GM18517 (cell line): ENCODE data around the gene CACNA1E.

Source experiments
- ATAC-seq: cut with Tn5 transposase; IDR thresholded peaks from one replicate; pipeline ENCODE4 v1.9.1; 2021; ENCODE audit warnings: mild to moderate bottlenecking, moderate library complexity; ENCODE audit not compliant: unreplicated experiment

Gene CACNA1E

GRCh38 chr1:181626279-181626938 is 143.1 kb downstream of the CACNA1E start:
- no peak for ATAC-seq

GRCh38 chr1:181630398-181630797 is 147.1 kb downstream of the CACNA1E start:
- ATAC-seq, result no peak

- ATAC-seq, result no peak
These were observed 147.5 kb downstream of the CACNA1E start for GRCh38 chr1:181630838-181631237.

- no peak for ATAC-seq
These were observed 149.2 kb downstream of the CACNA1E start for GRCh38 chr1:181632492-181632891.

- ATAC-seq, result no peak
These were observed 149.6 kb downstream of the CACNA1E start for GRCh38 chr1:181632960-181633359.

GRCh38 chr1:181635110-181635509 is 151.8 kb downstream of the CACNA1E start:
- ATAC-seq, result no peak

- ATAC-seq, result no peak
These were observed 154.7 kb downstream of the CACNA1E start for GRCh38 chr1:181637998-181638397.

GRCh38 chr1:181640956-181641355 is 157.6 kb downstream of the CACNA1E start:
- no peak for ATAC-seq

GRCh38 chr1:181643631-181644030 is 160.3 kb downstream of the CACNA1E start:
- no peak for ATAC-seq

GRCh38 chr1:181645171-181645570 is 161.9 kb downstream of the CACNA1E start:
- no peak for ATAC-seq

GRCh38 chr1:181646710-181647109 is 163.4 kb downstream of the CACNA1E start:
- ATAC-seq, result no peak

- no peak for ATAC-seq
These were observed 164.2 kb downstream of the CACNA1E start for GRCh38 chr1:181647314-181648035.

- no peak for ATAC-seq
These were observed 168.0 kb downstream of the CACNA1E start for GRCh38 chr1:181651276-181651675.

- no peak for ATAC-seq
These were observed 172.4 kb downstream of the CACNA1E start for GRCh38 chr1:181655756-181656155.

- no peak for ATAC-seq
These were observed 173.2 kb downstream of the CACNA1E start for GRCh38 chr1:181656491-181656890.

GRCh38 chr1:181658581-181658980 is 175.3 kb downstream of the CACNA1E start:
- no peak for ATAC-seq

GRCh38 chr1:181659321-181659957 is 176.1 kb downstream of the CACNA1E start:
- ATAC-seq, result no peak

GRCh38 chr1:181660621-181661020 is 177.3 kb downstream of the CACNA1E start:
- no peak for ATAC-seq

GRCh38 chr1:181661569-181661968 is 178.3 kb downstream of the CACNA1E start:
- ATAC-seq, result no peak

GRCh38 chr1:181662606-181663005 is 179.3 kb downstream of the CACNA1E start:
- ATAC-seq, result no peak

GRCh38 chr1:181664543-181664942 is 181.2 kb downstream of the CACNA1E start:
- ATAC-seq, result no peak

GRCh38 chr1:181669246-181669645 is 185.9 kb downstream of the CACNA1E start:
- ATAC-seq, result no peak
